Right hindlimb (tissue), 1 donor: ENCODE data around the gene UBC.
"Not testable (repeated sequence)": the region's sequence is repeated elsewhere in the genome, so short reads cannot be mapped to it uniquely, and the experiment has no call there.

Experiments
- DNase-seq: peaks from one replicate; pipeline ENCODE4 v3.0.0-alpha.2; 2018

The UBC gene

GRCh38 chr12:124929649-124930419 lies 15.4 kb upstream of the UBC start:
- DNase-seq = no peak

- DNase-seq = no peak
Measured at GRCh38 chr12:124928912-124929530, 14.6 kb upstream of the UBC start.

- DNase-seq = peak; percentile 79
Measured at GRCh38 chr12:124928095-124928911, 13.9 kb upstream of the UBC start.

GRCh38 chr12:124927201-124928094 lies 13.0 kb upstream of the UBC start:
- peak; percentile 95 for DNase-seq

- DNase-seq = not testable (repeated sequence)
Measured at GRCh38 chr12:124925782-124926181, 11.3 kb upstream of the UBC start.

DNA sequence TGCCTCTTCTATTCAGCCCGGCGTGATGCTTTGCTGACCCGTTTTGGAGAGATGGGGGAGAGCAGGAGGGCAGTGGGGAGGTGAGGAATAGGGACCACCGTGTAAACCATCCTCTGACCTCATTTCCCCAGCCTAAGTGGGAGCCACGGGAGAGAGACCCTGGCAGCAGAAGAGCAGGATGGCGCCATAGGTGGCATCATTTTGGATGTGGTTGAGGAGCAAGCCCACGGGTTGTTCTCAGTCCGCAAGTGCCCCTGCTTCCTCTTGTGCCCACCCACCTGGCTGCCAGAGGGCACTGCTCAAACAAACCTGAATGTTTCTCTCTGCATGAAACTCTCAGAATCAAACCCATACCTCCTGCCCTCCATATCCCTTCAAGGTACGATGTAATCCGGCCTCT lies 10.7 kb upstream of the UBC start:
- no peak for DNase-seq

GRCh38 chr12:124923905-124924734 lies 9.7 kb upstream of the UBC start:
- no peak for DNase-seq

DNA sequence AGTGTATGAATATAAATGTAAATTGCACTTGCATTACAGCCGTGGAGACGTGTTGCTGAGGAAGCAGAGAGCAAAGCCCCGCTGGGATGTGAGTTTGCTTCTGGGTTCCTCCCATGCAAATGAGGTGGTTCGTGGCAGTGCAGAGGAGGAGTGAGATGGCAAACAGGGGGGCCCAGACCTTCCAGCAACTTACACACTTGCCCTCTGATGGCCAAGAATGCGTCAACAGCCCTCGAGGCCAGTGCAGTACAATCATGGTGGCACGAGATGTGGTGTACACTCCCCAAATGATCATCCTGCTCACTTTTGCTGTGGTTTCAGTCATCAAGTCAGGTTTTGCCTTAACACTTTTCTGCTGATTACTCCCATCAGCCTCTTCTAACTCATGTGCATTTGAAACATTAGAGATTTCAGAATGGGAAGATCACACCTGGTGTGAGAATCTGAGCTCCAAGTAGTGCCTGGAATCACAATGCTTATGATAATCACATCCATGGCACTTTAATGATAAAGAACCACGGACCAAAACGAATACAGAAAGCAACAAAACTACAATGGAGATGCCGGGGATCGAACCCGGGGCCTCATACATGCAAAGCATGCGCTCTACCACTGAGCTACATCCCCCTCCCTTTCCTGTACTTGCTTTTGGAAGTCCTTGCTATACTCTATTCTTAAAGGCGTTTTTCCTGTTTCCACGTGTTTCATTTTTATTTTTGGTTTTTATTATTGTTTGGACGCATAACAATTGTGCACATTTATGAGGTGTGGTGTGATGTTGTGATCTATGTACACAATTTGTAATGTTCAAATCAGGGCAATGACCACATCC lies 7.0 kb upstream of the UBC start:
- DNase-seq = peak; percentile 66

DNA sequence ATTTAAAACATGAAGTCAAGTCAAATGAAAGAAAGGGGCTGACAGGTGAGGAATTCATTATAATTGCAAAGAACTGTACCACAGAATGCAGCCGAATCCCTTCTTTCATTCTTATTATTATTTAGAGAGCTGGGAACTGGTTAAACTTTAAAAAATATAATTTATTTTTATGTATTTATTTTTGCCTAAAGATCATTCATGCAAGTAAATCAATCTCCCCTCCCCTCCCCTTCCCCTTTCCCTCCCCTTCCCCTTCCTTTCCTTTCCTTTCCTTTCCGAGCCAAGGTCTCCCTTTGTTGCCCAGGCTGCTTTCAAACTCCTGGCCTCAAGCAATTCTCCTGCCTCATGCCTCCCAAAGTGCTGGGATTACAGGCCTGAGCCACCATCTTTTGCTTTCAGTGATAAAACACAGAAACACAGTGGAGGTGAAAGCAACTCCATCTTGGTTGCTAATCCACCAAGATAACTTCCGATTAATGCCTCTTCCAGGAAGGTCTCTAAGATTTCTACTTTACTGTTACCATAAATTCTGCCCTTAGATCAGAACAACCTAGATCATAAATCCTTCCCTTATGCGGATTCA lies 6.0 kb upstream of the UBC start:
- no peak for DNase-seq

GRCh38 chr12:124919521-124920352 lies 5.3 kb upstream of the UBC start:
- no peak for DNase-seq

DNA sequence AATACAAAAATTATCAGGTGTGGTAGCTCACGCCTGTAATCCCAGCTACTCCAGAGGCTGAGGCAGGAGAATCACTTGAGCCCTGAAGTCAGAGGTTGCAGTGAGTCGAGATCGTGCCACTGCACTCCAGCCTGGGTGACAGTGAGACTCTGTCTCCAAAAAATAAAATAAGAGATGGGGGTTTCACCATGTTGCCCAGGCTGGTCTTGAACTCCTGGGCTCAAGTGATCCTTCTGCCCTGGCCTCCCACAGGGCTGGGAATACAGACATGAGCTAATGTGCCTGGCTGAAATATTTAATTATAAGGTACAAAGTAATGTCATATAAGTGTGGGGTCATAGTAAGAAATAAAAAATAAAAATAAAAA lies 4.2 kb upstream of the UBC start:
- not testable (repeated sequence) for DNase-seq

DNA sequence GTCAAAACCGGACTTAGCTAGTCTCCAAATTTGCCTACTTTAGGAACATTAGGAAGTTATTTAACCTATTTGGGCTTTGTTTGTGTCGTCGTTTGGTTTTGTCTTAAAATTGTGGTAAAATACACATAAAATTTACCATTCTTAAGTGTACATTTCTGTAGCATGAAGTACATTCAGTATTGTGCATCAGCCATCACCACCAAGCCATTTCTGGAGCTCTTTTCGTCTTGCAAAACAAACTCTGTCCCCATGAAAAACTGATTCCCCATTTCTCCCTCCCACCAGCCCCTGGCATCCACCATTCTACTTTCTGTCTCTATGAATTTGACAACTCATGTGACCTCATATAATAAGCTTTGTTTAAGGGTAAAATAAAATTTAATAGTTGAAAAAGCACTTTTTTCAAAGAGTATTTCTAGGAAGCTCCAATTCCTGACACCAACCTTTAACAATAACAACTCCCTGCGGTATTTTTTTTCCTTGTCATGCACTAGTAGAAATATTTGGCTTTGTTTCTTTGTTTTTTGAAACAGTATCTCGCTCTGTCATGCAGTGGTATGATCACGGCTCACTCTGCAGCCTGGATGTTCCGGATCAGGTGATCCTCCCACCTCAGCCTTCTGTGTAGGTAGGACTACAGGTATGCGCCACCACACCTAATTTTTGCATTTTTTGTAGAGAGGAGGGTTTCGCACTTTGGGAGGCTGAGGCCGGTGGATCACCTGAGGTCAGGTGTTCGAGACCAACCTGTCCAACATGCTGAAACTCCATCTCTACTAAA lies 3.6 kb upstream of the UBC start:
- DNase-seq = no peak

DNA sequence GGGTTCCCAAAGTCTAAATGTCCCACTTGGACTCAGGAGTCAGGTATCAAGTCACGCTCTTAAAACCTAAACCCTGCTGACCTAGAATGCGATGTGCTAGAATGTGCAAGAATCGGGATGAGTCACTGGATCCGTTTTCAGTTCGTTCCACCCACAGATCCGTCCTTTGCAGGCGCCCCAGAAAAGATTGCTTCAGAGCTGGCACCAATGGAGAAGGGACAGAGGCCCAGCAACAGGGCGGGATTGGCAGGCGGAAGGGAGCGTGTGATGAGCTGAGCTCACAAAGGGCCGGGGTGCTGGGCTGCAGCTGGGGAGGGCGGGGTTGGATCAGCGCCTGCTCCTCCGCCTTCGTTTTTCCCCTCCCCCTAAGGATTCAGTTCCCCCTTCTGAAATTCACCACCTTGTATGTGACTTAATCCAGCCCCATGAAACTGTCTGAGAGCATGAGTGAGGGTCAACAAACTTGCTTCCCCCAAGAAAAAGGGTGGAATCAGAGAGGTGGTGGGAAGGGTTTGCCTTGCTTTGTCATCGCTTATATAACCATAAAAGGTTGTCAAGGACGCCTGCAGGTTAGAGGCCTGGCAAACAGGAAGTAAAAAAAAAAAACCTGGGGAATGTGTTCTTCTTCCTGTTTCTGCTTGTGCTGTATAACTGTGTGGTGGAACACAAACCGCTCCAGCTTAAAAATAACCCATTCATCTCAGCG lies 2.8 kb upstream of the UBC start:
- DNase-seq = peak; percentile 99

GRCh38 chr12:124916374-124917134 lies 2.1 kb upstream of the UBC start:
- DNase-seq = peak; percentile 44

- DNase-seq = no peak
Measured at GRCh38 chr12:124915239-124916236, 1.1 kb upstream of the UBC start.
